HAP-1 (cell line): ENCODE measurements around the gene ACBD3.

Experiments used
- DNase-seq, 2 experiments: peaks; one replicate each; pipeline ENCODE4 v3.0.0-alpha.2; 2016 to 2020; ENCODE audit warnings: low spot score in 2 of 2
- H3K27me3 ChIP-seq: fragments of 250-450 bp; sonication (Bioruptor Pico); 2 replicates; pipeline ENCODE4 v1.5.1; 2020; ENCODE audit warnings: low read depth, mild to moderate bottlenecking, moderate library complexity
- H3K36me3 ChIP-seq: fragments of 250-450 bp; sonication (Bioruptor Pico); replicated peaks from 2 replicates; pipeline ENCODE4 v1.5.1; 2020; ENCODE audit warnings: mild to moderate bottlenecking
- H3K4me1 ChIP-seq: fragments of 250-450 bp; sonication (Bioruptor Pico); 2 replicates; pipeline ENCODE4 v1.5.1; 2020; ENCODE audit warnings: mild to moderate bottlenecking
- H3K4me3 ChIP-seq: fragments of 250-450 bp; sonication (Bioruptor Pico); 2 replicates; pipeline ENCODE4 v1.5.1; 2020; ENCODE audit warnings: mild to moderate bottlenecking, moderate library complexity
- H3K9me3 ChIP-seq: fragments of 250-450 bp; sonication (Bioruptor Pico); 2 replicates; pipeline ENCODE4 v1.5.1; 2020; ENCODE audit warnings: mild to moderate bottlenecking, moderate library complexity
- in situ Hi-C: fragments of 300-500 bp; cut with MboI; formaldehyde crosslinking; loops from 3 replicates; pipeline ENCODE4 v1.14.3; 2020; ENCODE audit warnings: low sequenced_read_pairs, inconsistent platforms, mixed read lengths

Gene ACBD3

DNA sequence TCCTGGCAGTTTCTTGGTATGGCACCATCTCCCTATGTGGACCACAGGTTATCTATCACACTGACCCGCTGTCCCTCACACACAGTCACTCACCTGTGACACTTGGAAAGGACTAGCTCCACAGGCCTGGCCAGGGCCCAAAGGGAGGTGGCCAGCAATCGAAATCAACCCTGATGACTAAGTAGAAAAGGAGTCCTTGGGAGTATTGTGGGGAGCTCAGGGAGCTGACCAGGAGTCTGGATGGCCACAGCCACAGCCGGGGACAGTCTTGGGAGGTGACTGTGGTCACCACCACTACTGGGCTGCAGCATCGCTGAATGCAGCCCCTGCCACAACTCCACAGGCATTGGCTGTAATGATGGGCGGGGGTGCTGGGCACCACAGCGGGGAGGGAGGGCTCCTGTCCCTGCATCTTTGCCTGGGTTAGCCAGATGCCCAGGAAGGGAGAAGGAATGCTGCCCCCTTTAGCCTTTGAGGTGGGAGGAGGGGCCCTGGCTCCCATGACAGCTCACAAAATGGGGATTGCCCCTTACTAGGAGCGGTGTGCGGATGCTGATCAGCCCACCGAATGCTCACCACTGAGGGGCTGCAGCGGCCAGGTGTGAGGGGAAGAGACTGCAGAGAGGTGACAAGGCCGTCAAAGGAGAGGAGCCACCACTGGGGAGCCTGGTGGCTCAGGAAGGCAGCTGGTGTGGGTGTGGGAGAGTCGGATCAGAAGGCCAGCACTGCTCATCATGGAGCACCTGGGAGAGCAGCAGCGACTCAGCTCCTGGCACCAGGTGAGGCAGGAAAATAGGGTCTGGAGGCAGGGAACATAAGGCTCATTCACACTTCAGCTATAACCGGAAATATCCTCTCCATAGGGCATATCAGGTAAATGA lies 62.7 kb downstream of the ACBD3 start:
- H3K4me1 ChIP-seq = peaks cover 16% of the 10 kb centered on the region
- H3K9me3 ChIP-seq = no peaks in the 10 kb centered on the region
- H3K36me3 ChIP-seq = no peaks in the 10 kb centered on the region
- H3K27me3 ChIP-seq = no peaks in the 10 kb centered on the region
- H3K4me3 ChIP-seq = no peak overlapping the region
- in situ Hi-C loops = no loop called here
- no peak for DNase-seq

DNA sequence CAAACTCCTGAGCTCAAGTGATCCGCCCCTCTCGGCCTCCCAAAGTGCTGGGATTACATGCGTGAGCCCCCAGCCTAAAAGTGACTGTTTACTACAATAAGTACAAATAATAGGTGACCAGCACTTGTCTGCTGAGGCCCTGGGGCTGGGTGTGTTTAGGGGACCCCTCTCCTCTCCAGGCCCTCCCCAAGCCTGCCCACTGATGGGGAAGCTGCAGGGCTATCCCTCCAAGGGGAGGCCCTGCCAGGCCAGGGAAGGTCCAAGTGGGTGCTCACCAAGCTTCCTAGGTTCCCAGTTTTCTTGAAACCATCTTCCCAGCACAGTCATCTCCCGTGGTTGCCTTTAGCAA lies 63.4 kb downstream of the ACBD3 start:
- Histone ChIP-seq H3K4me1 (peaks cover 16% of the 10 kb centered on the region), H3K4me3 (peak overlapping the region; percentile 46; the same call in 1 of the 2 replicates), H3K9me3 (no peaks in the 10 kb centered on the region), H3K27me3 (no peaks in the 10 kb centered on the region), H3K36me3 (no peaks in the 10 kb centered on the region)
- no peak for DNase-seq
- in situ Hi-C loops = no loop called here

DNA sequence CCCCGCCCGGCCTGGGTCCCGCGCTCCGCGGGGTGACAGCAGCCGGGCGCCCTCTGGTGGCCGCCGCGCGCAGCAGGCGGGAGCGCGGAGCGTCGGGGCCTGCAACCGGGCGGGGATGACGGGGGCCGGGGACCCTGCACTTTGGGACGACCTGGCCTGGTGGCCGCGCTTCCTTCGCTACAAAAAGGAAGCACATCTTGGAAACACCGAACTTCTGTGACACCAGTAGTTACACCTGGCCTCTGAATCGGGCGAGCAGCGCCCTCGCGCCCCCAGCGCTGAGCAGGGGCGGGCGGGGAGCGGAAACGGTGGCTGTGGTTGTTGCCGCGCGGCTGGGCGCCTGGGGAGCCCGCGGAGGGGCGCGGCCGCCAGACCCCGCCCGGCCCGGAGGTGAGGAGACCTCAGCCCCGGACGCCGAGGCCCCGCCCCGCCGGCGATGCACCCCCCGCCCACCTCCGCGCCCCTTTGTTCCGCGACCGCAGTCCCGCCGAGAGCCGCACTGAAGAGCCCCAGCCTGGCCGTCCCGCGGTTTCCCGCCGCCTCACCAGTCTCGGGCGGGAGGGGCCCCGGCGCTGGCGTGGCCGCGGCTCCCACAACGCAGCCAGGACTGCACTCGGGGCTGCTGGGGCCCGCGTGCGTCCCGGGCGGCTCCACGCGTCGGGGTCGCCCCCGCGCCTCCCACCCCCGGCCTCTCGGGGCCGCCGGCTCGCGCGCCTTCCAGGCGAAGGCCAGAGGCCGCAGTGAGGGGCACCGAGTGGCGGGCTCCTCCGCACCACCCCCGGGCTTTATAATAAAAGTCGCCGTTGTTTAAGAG lies 64.7 kb downstream of the ACBD3 start:
- in situ Hi-C loops = no loop called here
- DNase-seq = peak; percentile 67 to 92

DNA sequence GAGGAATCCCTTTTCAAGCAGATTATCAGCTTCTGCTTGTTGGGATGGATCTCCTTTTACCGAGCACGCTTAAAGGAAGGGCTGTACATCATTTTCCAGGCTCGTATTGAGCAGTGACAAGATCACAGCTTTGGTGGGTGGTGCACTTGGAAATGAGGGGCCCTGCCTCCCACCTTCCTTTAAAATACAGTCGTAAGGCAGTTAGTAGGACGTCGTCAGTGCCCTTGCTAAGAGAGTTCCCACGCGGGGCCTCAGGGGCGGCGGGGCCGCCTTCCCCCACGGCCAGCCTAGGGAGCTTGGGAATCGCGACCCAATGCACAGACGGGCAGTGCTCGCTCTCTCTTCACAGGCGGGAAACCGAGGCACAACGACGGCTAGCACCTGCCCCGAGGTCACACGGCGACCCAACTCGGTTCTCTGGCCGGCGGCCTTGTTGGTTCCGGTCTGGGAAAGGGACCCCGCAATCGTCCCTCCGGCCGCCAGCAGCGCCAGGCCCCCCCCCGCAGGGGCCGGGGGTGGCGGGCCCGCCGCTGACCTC lies 65.4 kb downstream of the ACBD3 start:
- no peaks in the 10 kb centered on the region for H3K27me3 ChIP-seq
- no peaks in the 10 kb centered on the region for H3K36me3 ChIP-seq
- H3K9me3 ChIP-seq = no peaks in the 10 kb centered on the region
- no peak for DNase-seq
- peak overlapping the region; percentile 46 for H3K4me3 ChIP-seq
- in situ Hi-C loops = no loop called here
- peaks cover 12% of the 10 kb centered on the region for H3K4me1 ChIP-seq

More for the DNA sequence above, 64.7 kb downstream of the ACBD3 start:
- no peaks in the 10 kb centered on the region for H3K36me3 ChIP-seq
- no peaks in the 10 kb centered on the region for H3K27me3 ChIP-seq
- peaks cover 12% of the 10 kb centered on the region for H3K4me1 ChIP-seq
- peak overlapping the region; percentile 46 for H3K4me3 ChIP-seq
- no peaks in the 10 kb centered on the region for H3K9me3 ChIP-seq

DNA sequence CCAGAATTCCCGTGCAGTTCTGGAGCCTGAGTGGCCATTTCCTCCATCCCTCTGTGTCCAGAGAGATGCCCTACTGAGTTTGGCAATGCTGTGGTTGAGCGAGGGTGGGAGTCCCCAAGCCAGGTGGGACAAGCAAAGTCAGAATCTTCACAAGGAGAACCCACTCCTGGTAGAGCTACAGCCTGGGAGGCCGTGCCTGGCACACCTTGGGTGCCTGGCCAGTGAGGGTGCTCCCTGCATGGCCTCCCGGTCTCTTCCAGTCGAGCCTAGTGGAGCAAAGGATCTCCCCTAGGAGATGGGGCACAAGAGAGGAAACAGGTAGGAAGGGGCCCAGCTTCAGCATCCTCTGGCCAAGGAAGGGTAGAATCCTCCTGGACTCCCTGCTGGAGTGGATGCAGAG lies 66.1 kb downstream of the ACBD3 start:
- no peaks in the 10 kb centered on the region for H3K36me3 ChIP-seq
- peaks cover 12% of the 10 kb centered on the region for H3K4me1 ChIP-seq
- in situ Hi-C loops = no loop called here
- H3K4me3 ChIP-seq = no peak overlapping the region
- H3K9me3 ChIP-seq = no peaks in the 10 kb centered on the region
- H3K27me3 ChIP-seq = no peaks in the 10 kb centered on the region
- DNase-seq = no peak

DNA sequence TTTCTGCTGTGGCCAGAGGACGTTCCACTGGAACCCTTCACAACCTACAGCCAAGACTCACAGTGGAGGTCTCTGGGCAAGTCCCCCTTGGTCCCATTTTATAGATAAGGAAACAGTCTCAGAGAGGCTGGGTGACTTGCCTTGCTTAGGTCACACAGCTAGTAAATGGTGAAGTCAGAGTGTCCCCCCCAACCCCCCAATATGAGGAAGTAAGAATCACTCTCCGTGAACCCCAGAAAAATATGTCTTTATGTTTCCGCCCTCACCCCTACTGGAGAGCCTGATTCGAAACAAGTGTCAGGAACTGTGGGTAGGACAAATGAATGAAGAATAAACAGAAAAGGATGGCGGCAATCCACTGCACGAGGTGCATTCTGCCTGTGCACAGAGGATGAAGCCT lies 67.4 kb downstream of the ACBD3 start:
- in situ Hi-C loops = no loop called here
- H3K9me3 ChIP-seq = no peaks in the 10 kb centered on the region
- H3K4me1 ChIP-seq = peaks cover 12% of the 10 kb centered on the region
- no peaks in the 10 kb centered on the region for H3K27me3 ChIP-seq
- no peak overlapping the region for H3K4me3 ChIP-seq
- DNase-seq = no peak
- no peaks in the 10 kb centered on the region for H3K36me3 ChIP-seq

DNA sequence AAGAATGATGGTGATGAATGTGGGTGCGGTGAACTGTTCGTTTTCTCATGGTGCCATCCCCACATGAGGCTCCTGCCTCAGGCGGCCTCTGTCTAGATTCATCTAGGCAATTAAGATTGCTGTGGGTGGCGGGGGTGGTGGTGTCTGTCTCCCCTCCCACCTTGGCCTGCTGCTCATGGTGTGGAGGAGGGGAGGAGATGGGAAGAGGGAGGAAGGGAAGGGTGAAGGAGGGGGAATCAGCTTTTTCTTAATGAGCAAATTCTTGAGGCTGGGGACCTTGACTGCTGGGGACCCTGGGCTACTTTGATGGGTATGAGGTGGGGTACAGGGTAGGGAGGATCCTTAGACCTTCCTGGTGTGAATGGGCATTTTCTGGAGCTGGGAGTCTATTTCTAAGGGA lies 68.2 kb downstream of the ACBD3 start:
- no peaks in the 10 kb centered on the region for H3K27me3 ChIP-seq
- H3K4me3 ChIP-seq = no peak overlapping the region
- in situ Hi-C loops = no loop called here
- no peaks in the 10 kb centered on the region for H3K36me3 ChIP-seq
- DNase-seq = no peak
- peaks cover 12% of the 10 kb centered on the region for H3K4me1 ChIP-seq
- H3K9me3 ChIP-seq = 0 out of 2 replicates have a peak, but pooled peaks cover 2% of the 10 kb centered on the region

DNA sequence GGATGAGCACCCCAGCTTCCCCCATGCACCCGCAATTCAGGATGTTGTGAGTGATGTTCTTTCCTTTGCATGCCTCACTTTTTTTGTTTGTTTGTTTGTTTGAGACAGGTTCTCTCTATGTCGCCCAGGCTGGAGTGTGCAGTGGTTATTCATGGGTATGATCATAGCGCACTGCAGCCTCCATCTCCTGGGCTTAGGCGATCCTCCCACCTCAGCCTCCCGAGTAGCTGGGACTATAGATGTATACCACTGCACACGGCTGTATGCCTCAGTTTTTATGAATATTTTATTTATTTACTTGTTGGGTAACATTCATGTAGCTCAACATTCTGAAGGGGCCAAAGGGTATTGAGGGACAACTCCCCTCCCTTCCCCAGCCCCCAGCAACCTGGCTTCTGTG lies 69.2 kb downstream of the ACBD3 start:
- DNase-seq = no peak

DNA sequence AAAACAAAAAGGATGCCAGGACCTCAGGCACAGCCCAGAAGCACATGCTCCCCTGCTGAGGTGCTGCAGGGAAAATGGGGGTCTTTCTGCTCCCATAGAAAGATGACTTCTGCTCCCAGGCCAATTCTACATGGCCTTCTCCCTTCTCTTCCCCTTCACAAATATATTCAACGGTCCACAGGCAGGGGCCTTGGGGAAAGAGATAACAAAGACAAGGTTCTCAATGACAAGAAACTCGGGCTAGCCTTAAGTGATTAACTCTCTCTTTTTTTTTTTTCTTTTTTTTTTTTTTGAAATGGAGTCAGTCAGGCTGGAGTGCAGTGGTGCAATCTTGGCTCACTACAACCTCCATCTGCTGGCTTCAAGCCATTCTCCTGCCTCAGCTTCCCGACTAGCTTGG lies 69.9 kb downstream of the ACBD3 start:
- H3K4me3 ChIP-seq = no peak overlapping the region
- in situ Hi-C loops = no loop called here
- no peaks in the 10 kb centered on the region for H3K27me3 ChIP-seq
- H3K9me3 ChIP-seq = 0 out of 2 replicates have a peak, but pooled peaks cover 2% of the 10 kb centered on the region
- no peak for DNase-seq
- H3K36me3 ChIP-seq = no peaks in the 10 kb centered on the region
- peaks cover 14% of the 10 kb centered on the region for H3K4me1 ChIP-seq

More for the DNA sequence above, 69.2 kb downstream of the ACBD3 start:
- H3K9me3 ChIP-seq = 0 out of 2 replicates have a peak, but pooled peaks cover 2% of the 10 kb centered on the region
- H3K36me3 ChIP-seq = no peaks in the 10 kb centered on the region
- no peaks in the 10 kb centered on the region for H3K27me3 ChIP-seq
- peaks cover 10% of the 10 kb centered on the region for H3K4me1 ChIP-seq
- H3K4me3 ChIP-seq = no peak overlapping the region
- in situ Hi-C loops = no loop called here

DNA sequence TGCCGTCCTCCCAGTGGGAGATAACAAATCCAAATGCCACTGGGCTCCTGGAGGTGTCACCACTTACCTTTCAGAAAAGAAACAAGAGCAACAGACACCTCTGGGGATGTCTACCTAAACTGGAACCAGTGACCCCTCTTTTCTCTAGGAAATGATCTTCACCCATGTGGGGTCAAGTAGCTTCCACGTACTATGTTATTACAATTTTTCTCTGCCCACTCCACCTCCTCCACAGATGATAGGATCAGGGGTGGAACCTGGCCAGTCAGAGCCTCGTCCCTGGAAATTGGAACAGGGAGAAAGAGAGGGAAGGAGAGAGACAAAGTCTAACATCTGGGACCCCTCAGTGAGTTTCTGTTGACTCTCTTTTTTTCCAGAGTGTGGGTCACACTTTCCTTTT lies 73.9 kb downstream of the ACBD3 start:
- H3K4me1 ChIP-seq = peaks cover 27% of the 10 kb centered on the region
- no peaks in the 10 kb centered on the region for H3K27me3 ChIP-seq
- no peak for DNase-seq
- in situ Hi-C loops = no loop called here
- 0 out of 2 replicates have a peak, but pooled peaks cover 2% of the 10 kb centered on the region for H3K9me3 ChIP-seq
- H3K4me3 ChIP-seq = no peak overlapping the region
- no peaks in the 10 kb centered on the region for H3K36me3 ChIP-seq

DNA sequence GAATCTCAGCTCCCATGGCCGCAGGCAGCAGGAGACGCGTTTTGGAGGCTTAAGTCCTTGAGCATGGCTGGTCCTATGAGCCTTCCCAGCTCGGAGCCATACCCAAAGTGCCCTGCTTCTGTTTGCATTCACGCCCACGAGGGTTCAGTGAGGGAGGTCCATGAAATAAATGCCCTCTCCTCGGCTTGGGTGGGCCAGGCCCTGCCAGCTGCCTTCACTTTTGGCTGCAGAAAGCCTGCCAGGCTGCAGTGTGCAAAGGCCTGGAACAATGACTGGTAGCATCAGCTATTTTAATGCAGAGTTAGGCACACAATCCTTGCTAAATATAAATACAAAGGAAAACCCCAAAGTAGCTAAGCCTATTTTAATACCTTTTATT lies 74.7 kb downstream of the ACBD3 start:
- H3K4me3 ChIP-seq = no peak overlapping the region
- H3K36me3 ChIP-seq = no peaks in the 10 kb centered on the region
- 0 out of 2 replicates have a peak, but pooled peaks cover 2% of the 10 kb centered on the region for H3K9me3 ChIP-seq
- no peaks in the 10 kb centered on the region for H3K27me3 ChIP-seq
- in situ Hi-C loops = no loop called here
- H3K4me1 ChIP-seq = peaks cover 27% of the 10 kb centered on the region
- peak; percentile 88 to 97 for DNase-seq

DNA sequence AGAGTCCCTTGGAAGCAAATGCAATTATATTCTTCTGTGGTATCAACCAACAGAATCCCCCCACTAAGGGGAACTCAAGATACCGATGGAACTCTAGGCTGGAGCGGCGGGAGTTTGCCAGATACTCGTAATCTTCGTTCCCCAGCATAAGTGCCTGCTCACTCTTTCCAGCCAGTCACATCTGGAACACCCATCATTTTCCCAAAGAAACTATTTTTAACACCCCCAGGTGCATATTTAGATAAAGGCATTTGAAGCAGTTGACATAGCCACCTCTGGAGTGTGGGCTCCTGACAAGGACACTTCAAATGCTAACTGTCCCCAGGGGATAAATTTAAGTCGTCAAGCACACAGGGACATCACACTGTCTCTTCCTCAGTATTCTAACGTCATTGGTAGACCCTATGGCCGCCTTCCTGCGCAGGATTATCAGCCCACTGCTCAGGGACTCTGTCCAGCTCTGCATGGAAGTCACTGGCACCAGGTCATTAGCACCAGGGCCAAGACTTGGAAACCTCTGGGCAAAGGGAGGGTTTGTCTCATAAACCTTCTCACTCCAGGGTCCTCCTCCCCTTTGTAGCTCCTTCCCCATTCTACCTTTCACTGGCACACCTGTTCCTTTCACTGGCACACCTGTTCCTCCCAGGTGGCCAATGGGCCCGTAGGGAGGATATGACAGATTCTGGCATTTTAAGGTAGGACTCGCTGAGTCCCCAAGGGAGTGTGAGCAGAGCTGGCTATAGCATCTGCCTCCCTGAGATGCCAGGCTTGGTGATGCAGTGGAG lies 75.3 kb downstream of the ACBD3 start:
- peak overlapping the region; percentile 39 for H3K4me3 ChIP-seq
- no peaks in the 10 kb centered on the region for H3K36me3 ChIP-seq
- peak in 1 of 2 experiments; percentile 28 for DNase-seq
- H3K4me1 ChIP-seq = peaks cover 27% of the 10 kb centered on the region
- H3K27me3 ChIP-seq = no peaks in the 10 kb centered on the region
- in situ Hi-C loops = no loop called here
- H3K9me3 ChIP-seq = 0 out of 2 replicates have a peak, but pooled peaks cover 2% of the 10 kb centered on the region
